Right lobe of liver (tissue), 6 donors: Measurements from ENCODE around the gene CHRNG. TPM values are rescaled to one million over a fixed set of nuclear protein-coding genes. Genes with fewer than 3 reads are reported as not detected.

Experiments used
- ATAC-seq, 4 donors: fragments of 200-7000 bp; cut with Tn5 transposase; one replicate each; pipeline ENCODE4 v1.9.1; 2020; ENCODE audit warnings: mild to moderate bottlenecking in 4 of 4, moderate library complexity in 4 of 4
- DNase-seq, 3 donors: peaks; one replicate each; pipeline ENCODE4 v3.0.0-alpha.2; 2020
- H3K27ac ChIP-seq, 3 donors: fragments of 200-600 bp; one replicate each; pipeline ENCODE4 v1.8.0; 2022
- H3K27me3 ChIP-seq, 2 donors: fragments of 200-600 bp; one replicate each; pipeline ENCODE4 v1.8.0; 2022
- H3K36me3 ChIP-seq, 4 donors: fragments of 200-600 bp; sonication (generic) in 1 of 4; one replicate each; pipeline versions ENCODE4 v1.5.1 to v1.8.0; 2017 to 2022; ENCODE audit warnings: control low read depth in 1 of 4
- H3K4me1 ChIP-seq, 4 donors: fragments of 200-600 bp; sonication (generic) in 1 of 4; one replicate each; pipeline versions ENCODE4 v1.5.1 to v1.8.0; 2017 to 2022; ENCODE audit warnings: control low read depth in 1 of 4
- H3K4me3 ChIP-seq, 3 donors: fragments of 200-600 bp; one replicate each; pipeline ENCODE4 v1.8.0; 2022
- H3K9me3 ChIP-seq, 4 donors: fragments of 200-600 bp; sonication (generic) in 1 of 4; one replicate each; pipeline versions ENCODE4 v1.5.1 to v1.8.0; 2017 to 2022; ENCODE audit warnings: control low read depth in 1 of 4
- POLR2A ChIP-seq: fragments of 450-650 bp; IDR thresholded peaks from one replicate; pipeline ENCODE4 v1.6.1; 2017; ENCODE audit warnings: antibody characterized with exemption, mild to moderate bottlenecking
- WGBS: methylation state at CpG from one replicate; pipeline ENCODE4 v1.1.6; 2018; ENCODE audit warnings: low coverage, low lambda C conversion rate; ENCODE audit not compliant: insufficient coverage; ENCODE audit errors: missing lambda C conversion rate; 5-methylcytosine and 5-hydroxymethylcytosine counted together
- intact Hi-C, 2 donors: fragments of 100-400 bp; cut with DNase I; formaldehyde crosslinking; loops; one replicate each; pipeline versions ENCODE4 v1.11.2 to v1.14.1; 2022
- total RNA-seq, 6 experiments: library from RNA; depleted of rRNA in 2 of 6; stranded (reverse); fragments of >200 nt in 2 of 6; fragmentation: NEBNext Ultra II Directional in 3 of 6; extraction: Animal tissue kit (Norgen Biotek cat#: 25700) in 3 of 6; gene quantifications; one replicate each; pipeline versions ENCODE4 v1.1.0 to v1.2.4, GENCODE V29; 2016 to 2023
- TF ChIP-seq, protein P1 (sequence below), 4 donors: fragments of 200-600 bp in 3 of 4; fragments of 450-650 bp in 1 of 4; IDR thresholded peaks; one replicate each; pipeline versions ENCODE4 v1.5.1 to v1.8.0; 2016 to 2022; ENCODE audit warnings: antibody characterized with exemption in 4 of 4, mild to moderate bottlenecking in 2 of 4
- donor health status: DM: no; HTN: yes; CAD: no.
- donor health status: DM: no; HTN: no; CAD: no.
- donor health status: DM: no; HTN: no; CAD: no.
- donor health status: DM: no; HTN: yes; CAD: no.
- donor health status: DM: no; HTN: yes; CAD: no.

The CHRNG gene
- total RNA-seq, 6 experiments from 2014 or later, result not detected

DNA sequence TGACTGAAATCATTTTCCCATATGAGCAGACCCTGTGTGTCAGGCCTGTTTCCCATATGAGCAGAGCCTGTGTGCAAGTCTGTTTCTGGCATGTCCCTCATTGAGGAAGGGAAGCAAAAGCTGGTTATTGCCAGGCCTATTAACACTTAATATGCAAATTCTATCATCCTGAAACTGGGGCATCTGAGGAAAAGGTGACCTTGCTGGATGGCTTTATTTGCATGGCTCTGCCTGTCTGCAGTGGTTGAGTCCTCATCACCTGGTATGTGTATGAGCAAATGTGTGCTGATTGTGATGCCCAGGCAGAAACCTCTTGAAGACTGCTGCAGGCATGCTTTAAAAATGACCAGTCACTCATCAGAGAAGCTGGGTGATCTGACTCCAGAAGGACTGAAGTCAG lies 42.2 kb downstream of the CHRNG start:
- DNase-seq (no peak), ATAC-seq (no peak)
- no peak for TF ChIP-seq POLR2A
- TF ChIP-seq, protein P1, sequence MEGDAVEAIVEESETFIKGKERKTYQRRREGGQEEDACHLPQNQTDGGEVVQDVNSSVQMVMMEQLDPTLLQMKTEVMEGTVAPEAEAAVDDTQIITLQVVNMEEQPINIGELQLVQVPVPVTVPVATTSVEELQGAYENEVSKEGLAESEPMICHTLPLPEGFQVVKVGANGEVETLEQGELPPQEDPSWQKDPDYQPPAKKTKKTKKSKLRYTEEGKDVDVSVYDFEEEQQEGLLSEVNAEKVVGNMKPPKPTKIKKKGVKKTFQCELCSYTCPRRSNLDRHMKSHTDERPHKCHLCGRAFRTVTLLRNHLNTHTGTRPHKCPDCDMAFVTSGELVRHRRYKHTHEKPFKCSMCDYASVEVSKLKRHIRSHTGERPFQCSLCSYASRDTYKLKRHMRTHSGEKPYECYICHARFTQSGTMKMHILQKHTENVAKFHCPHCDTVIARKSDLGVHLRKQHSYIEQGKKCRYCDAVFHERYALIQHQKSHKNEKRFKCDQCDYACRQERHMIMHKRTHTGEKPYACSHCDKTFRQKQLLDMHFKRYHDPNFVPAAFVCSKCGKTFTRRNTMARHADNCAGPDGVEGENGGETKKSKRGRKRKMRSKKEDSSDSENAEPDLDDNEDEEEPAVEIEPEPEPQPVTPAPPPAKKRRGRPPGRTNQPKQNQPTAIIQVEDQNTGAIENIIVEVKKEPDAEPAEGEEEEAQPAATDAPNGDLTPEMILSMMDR (IDR thresholded peaks at IDR 0.05), result no peak
- Histone ChIP-seq H3K27ac (no peak overlapping the region), H3K36me3 (no peaks in the 10 kb centered on the region), H3K4me3 (no peak overlapping the region), H3K4me1 (peaks cover 0 to 42% (median 12%) of the 10 kb centered on the region in 4 donors), H3K9me3 (no peaks in the 10 kb centered on the region), H3K27me3 (no peaks in the 10 kb centered on the region)
- intact Hi-C loops, result no loop called here

DNA sequence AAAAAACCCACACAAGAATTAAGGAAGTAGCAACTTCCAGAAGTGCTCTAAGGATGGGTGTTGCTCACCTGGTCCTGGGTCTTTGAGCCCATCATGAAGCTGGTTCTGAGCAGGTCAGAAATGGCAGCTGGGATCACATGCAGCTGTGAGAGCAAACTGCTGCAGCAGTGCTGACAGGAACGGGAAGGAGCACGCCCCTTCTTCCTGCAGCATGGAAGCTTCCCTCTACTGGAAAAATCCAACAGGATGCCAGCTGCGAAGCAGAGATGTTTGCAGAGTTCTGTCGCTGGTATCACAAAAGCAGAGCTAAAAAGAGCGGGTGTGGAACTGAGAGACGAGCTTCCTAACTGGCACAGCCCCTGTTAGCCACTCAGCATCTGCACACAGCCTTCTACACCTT lies 44.7 kb downstream of the CHRNG start:
- H3K4me1 ChIP-seq, result peaks cover 0 to 35% (median 11%) of the 10 kb centered on the region in 4 donors
- no peak overlapping the region for H3K27ac ChIP-seq
- H3K36me3 ChIP-seq, result no peaks in the 10 kb centered on the region
- no peaks in the 10 kb centered on the region for H3K9me3 ChIP-seq
- no peak overlapping the region for H3K4me3 ChIP-seq
- intact Hi-C loops, result no loop called here
- WGBS, result 80% methylated on average over 1 of the region's 6 CpGs
- H3K27me3 ChIP-seq, result no peaks in the 10 kb centered on the region
- TF ChIP-seq, protein P1 (IDR thresholded peaks at IDR 0.05), result no peak
- TF ChIP-seq POLR2A, result no peak
- no peak for DNase-seq
- ATAC-seq, result no peak

DNA sequence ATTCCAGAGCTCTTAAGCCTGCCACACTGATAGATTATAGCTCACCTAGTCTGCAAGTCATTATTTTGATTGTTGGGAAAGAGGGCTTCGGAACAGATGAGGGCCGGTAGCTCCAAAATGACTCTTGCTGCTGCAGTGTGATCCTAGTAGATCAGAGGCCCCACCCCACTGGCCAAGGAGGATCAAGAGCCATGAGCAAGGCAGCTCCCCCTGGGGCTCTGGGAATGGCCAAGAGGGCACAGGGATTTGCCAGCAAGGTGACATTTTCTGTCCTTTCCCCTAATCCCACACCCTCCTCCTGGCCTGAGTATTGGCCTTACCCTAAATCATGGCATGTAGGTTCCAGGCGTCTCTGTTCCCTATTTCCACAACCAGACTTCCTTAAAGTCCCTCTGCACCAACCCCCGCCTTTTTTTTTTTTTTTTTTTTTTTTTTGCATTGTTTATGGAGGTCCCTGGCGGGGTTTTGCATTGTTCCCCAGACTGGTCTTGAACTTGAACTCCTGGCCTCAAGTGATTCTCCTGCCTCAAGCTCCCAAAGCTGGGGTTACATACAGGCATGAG lies 47.5 kb downstream of the CHRNG start:
- no peak for DNase-seq
- no peak for ATAC-seq
- no peak for TF ChIP-seq POLR2A
- TF ChIP-seq, protein P1 (IDR thresholded peaks at IDR 0.05), result no peak
- no peaks in the 10 kb centered on the region for H3K36me3 ChIP-seq
- no peak overlapping the region for H3K4me3 ChIP-seq
- H3K27me3 ChIP-seq, result no peaks in the 10 kb centered on the region
- intact Hi-C loops, result no loop called here
- WGBS, result 79% methylated on average over 3 of the region's 5 CpGs
- H3K9me3 ChIP-seq, result no peaks in the 10 kb centered on the region
- H3K4me1 ChIP-seq, result peaks cover 0 to 15% (median 7%) of the 10 kb centered on the region in 4 donors
- H3K27ac ChIP-seq, result no peak overlapping the region

DNA sequence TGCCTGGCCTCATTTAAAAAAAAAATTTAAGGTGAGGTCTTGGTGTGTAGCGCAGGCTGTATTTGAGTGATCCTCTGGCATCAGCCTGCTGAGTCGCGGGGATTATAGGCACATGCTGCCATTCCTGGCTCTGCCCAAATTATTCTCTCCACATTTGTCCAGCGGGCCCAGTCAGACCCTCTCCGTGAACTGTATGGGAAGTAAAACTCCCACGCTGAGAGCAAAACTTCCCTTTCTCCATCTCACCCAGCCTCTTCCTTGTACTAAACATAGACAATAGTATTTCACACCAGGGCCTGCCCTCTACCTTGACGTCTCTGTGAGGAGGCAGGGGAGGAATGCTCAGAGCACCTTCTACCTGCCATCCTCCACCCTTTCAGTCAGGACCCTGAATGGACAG lies 48.0 kb downstream of the CHRNG start:
- 77% methylated on average over 5 of the region's 7 CpGs for WGBS
- DNase-seq (no peak), ATAC-seq (peak in 1 of 4 donors; percentile 10)
- H3K36me3 ChIP-seq, result no peaks in the 10 kb centered on the region
- H3K27me3 ChIP-seq, result no peaks in the 10 kb centered on the region
- intact Hi-C loops, result no loop called here
- peaks cover 0 to 15% (median 7%) of the 10 kb centered on the region in 4 donors for H3K4me1 ChIP-seq
- no peak overlapping the region for H3K27ac ChIP-seq
- H3K9me3 ChIP-seq, result no peaks in the 10 kb centered on the region
- no peak overlapping the region for H3K4me3 ChIP-seq
- no peak for TF ChIP-seq POLR2A
- TF ChIP-seq, protein P1 (IDR thresholded peaks at IDR 0.05), result no peak

DNA sequence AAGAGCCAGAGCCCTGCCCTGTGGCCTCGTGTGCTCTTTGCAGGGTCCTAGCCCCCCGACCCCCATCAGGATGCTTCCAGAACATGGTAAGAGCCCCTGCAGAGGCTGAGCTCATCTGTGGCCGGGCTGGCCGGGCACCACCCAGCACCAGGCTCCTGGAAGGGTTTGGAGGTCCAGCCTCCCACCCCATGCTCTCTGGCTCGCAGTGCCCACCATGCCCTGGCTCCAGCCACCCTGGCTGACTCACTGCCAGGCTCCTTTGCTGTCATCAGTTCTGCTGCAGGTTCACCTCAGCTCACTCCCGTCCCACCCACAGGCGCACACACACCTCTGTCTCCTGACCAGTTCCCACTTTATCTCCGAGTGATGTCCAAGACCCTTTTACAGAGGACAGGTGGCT lies 48.5 kb downstream of the CHRNG start:
- ATAC-seq (peak in 1 of 4 donors; percentile 2), DNase-seq (no peak)
- no peak for TF ChIP-seq POLR2A
- TF ChIP-seq, protein P1 (IDR thresholded peaks at IDR 0.05), result no peak
- H3K4me3 ChIP-seq, result no peak overlapping the region
- intact Hi-C loops, result no loop called here
- WGBS, result 100% methylated on average over 1 of the region's 8 CpGs
- H3K36me3 ChIP-seq, result no peaks in the 10 kb centered on the region
- H3K4me1 ChIP-seq, result peaks cover 0 to 15% (median 7%) of the 10 kb centered on the region in 4 donors
- H3K9me3 ChIP-seq, result no peaks in the 10 kb centered on the region
- no peaks in the 10 kb centered on the region for H3K27me3 ChIP-seq
- no peak overlapping the region for H3K27ac ChIP-seq
